ENCODE results near the gene KLHL12.

GRCh38 chr1:202908998-202909397 is 18.0 kb downstream of the KLHL12 start:
- no peak for TF ChIP-seq EZH2phosphoT487 (IDR thresholded peaks at IDR 0.05; ENCODE audit: borderline replicate concordance, low read length)
- TF ChIP-seq, protein P1, sequence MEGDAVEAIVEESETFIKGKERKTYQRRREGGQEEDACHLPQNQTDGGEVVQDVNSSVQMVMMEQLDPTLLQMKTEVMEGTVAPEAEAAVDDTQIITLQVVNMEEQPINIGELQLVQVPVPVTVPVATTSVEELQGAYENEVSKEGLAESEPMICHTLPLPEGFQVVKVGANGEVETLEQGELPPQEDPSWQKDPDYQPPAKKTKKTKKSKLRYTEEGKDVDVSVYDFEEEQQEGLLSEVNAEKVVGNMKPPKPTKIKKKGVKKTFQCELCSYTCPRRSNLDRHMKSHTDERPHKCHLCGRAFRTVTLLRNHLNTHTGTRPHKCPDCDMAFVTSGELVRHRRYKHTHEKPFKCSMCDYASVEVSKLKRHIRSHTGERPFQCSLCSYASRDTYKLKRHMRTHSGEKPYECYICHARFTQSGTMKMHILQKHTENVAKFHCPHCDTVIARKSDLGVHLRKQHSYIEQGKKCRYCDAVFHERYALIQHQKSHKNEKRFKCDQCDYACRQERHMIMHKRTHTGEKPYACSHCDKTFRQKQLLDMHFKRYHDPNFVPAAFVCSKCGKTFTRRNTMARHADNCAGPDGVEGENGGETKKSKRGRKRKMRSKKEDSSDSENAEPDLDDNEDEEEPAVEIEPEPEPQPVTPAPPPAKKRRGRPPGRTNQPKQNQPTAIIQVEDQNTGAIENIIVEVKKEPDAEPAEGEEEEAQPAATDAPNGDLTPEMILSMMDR (IDR thresholded peaks at IDR 0.05; ENCODE audit: low read depth, low read length, poor library complexity, severe bottlenecking): no peak

Data from DOHH2 (cell line).